HG03095 (cell line): ENCODE data around the gene DUSP1.

Experiments used
- ATAC-seq: cut with Tn5 transposase; IDR thresholded peaks from one replicate; pipeline ENCODE4 v1.9.1; 2021; ENCODE audit warnings: moderate library complexity; ENCODE audit not compliant: unreplicated experiment

DUSP1 gene

GRCh38 chr5:172727551-172727950, 43.4 kb downstream of the DUSP1 start:
- ATAC-seq, result no peak

- ATAC-seq, result no peak
These were observed 44.0 kb downstream of the DUSP1 start for GRCh38 chr5:172726966-172727365.

- ATAC-seq, result no peak
These were observed 45.2 kb downstream of the DUSP1 start for GRCh38 chr5:172725785-172726184.

GRCh38 chr5:172725273-172725672, 45.7 kb downstream of the DUSP1 start:
- no peak for ATAC-seq

GRCh38 chr5:172724242-172725183, 46.5 kb downstream of the DUSP1 start:
- no peak for ATAC-seq

GRCh38 chr5:172723508-172723907, 47.5 kb downstream of the DUSP1 start:
- no peak for ATAC-seq

GRCh38 chr5:172722327-172722815, 48.6 kb downstream of the DUSP1 start:
- no peak for ATAC-seq

GRCh38 chr5:172721455-172722326, 49.3 kb downstream of the DUSP1 start:
- no peak for ATAC-seq

GRCh38 chr5:172720655-172721054, 50.3 kb downstream of the DUSP1 start:
- no peak for ATAC-seq

GRCh38 chr5:172719211-172719610, 51.8 kb downstream of the DUSP1 start:
- ATAC-seq, result no peak

GRCh38 chr5:172718527-172719114, 52.4 kb downstream of the DUSP1 start:
- ATAC-seq, result no peak
